ENCODE measurements around the gene TXNRD2.
"Not testable (repeated sequence)": the region's sequence is repeated elsewhere in the genome, so short reads cannot be mapped to it uniquely, and the experiment has no call there.

The TXNRD2 gene

DNA sequence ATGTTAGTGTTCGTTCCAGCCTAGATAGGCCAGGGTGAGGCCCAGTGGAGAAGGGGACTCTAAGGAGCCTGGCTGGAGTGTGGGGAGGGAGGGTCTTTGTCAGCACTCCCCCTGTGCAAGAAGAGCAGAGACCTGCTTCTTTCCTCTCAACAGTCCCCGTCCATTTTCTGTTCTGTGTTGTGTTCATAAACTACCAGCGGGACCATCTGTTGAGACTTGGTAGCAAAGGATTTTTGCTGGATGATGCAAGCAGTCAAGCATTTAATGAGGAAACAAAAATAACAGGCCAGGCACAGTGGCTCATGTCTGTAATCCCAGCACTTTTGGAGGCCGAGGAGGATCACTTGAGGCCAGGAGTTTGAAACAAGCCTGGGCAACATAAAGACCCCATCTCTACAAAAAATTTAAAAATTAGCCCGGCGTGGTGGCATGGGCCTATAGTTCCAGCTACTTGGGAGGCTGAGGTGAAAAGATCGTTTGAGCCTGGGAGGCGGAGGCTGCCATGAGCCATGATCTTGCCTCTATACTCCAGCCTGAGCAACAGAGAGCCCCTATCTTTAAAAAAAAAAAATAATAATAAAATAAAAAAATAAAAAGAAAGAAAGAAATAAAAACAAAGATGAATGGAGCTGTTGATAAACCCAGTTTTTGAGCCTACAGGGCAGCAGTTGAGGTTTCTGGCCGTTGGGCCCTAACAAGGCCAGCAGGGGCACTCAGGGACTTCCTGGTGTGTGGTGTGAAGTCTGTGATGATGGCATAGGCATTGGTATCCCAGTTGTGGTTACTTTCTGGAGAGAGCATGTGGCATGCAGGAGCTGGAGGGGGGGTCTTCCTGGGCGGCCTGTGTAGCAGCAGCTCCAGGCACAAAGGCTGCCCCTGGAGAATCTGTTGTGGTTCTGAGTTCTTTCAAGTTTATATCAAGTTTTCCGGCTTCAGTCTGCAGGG lies 1.7 kb upstream of the TXNRD2 start:
- peak; percentile 63 to 83 for DNase-seq

DNA sequence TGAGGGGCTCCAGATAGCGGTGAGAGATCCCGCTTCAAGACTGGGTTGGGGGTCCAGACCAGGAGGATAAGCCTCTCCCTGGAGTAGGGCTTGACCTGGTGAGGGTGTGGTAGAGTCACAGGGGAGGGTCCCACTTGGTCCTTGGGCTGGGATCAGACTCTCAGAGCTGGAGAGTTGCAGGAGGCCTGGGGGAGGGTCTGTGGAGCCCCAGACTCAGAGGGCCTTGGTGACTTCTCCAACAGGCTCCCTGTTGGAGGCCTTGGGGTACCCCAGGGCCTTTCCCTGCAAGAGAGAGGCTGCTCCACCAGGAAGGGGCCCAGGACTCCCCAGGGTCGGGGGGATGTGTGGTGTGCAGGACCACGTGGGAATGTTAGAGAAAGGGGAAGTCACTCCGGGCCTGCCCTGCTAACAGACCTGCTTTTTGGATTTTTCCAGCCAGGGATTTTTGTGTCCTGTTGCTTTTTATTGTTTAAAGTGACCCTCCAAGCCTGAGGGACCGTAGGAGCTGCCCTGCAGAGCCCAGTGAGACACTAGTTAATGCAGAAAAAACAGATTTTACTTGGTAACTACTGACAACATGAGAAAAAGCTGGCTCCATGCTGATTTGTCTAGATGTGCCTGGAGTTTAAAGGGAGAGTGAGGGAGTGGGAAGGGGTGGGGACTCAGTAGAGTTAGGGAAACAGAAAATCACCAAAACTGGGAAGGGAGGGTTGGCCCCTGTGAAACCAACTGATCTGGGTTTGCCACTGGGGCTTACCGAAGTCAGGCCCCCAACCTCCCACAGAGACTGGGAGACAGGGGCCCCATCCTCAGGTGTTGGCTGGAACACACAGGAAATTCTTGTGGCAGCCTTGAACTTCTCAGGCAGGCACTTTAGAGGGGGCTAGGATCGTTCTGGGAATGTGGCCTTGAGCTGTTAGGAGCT lies 801 bp upstream of the TXNRD2 start:
- DNase-seq: no peak

DNA sequence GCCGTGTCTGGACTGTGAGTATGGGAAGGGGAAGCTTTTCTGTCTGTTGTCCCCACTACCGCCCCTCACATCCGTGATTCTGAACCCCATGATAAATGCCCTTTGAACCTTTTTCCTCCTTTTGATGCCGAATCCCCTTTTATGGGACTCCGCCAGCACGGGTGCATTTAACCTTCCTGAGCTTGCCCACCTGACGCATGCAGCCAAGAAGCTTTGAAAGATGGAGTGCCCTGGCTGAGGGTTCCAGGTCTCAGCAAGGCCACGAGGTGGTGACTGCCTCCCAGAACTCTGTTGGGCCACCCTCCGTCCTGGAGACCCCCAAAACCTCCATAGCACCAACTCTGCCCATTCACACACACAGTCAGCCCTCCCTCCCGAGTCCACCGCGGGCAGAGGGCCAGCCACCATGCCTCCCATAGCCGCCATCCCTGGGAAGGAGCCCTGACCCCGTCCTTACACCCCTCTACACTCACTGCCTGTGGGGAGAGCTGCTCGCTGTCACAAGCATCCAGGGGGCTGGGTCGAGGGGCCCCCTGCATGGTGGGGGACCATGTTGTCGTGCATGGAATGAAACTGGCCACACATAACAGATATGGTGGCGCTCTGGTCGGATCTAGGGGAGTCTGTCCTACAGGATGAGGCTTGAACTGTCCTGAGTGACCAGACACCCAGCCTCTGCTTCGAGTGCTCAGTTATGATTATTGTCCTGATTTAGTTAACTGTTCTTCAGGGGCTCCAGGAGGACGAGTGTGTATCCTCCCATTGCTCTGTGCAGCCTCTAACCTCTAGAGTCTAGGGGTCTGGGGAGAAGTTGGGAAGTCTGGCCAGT lies 868 bp downstream of the TXNRD2 start:
- DNase-seq: no peak

DNA sequence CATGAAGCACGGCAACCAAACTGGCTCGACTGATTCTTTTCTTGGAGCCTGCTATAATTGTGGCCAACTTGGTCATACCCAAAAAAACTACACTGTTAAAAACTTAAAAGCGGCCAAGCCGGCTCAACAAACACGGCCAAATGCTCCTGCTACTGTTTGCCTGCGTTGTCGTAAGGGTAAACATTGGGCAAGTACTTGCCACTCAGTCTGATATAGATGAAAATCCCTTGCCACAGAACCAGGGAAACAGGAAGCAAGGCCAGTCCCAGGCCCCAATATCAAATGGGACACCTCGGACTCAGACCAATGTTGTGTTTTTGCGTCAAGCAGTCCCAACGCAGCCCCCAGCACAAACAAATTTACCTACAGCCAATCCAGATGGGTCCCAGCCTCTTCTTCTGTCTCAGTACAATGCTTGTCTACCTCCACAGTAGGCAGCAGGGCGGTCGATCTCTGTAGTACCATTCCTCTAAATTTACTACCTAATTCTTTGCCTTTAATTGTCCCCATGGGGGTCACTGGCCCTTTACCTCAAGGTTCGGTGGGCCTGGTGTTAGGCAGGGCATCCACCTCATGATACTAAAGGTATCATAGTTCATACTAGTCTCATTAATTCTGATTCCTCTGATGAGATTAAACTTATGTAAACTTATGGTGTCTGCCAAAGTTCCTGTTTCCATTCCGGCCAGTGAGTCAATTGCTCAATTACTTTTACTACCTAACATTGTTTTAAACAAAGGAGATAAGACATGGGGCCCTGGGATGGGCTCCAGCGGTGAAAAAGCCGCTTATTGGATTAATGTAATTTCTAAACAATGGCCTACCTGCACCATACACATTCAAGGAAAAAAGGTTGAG lies 3.8 kb downstream of the TXNRD2 start:
- DNase-seq: no peak

DNA sequence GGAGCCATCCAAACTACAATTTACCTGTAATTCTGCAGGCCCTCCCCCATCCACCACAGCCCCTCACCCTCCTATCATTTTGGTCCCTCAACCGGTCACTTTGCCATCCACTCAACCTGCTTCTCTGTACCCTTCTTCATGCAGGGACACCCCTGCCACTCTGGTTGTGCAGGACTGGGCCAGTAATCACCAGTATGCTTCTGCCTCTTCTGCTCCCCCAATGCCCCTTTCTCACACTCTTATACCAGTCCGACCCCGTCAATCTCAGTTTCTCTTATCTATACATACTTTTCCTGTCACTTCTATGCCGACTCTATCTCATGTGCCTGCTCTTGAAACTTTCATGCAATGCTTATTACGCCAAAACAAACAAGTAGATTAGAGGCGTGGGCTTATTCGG lies 5.1 kb downstream of the TXNRD2 start:
- DNase-seq: no peak

DNA sequence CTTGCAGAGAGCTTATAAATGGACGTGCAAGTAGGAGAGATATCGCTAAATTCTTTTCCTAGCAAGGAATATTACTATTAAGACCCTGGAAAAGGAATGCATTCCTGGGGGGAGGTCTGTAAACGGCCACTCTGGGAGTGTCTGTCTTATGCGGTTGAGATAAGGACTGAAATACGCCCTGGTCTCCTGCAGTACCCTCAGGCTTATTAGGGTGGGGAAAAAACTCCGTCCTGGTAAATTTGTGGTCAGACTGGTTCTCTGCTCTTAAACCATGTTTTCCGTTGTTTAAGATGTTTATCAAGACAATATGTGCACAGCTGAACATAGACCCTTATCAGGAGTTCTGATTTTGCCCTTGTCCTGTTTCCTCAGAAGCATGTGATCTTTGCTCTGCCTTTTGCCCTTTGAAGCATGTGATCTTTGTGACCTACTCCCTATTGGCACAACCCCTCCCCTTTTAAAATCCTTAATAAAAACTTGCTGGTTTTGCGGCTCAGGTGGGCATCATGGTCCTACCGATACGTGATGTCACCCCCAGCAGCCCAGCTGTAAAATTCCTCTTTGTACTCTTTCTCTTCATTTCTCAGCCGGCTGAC lies 6.4 kb downstream of the TXNRD2 start:
- DNase-seq: not testable (repeated sequence)

DNA sequence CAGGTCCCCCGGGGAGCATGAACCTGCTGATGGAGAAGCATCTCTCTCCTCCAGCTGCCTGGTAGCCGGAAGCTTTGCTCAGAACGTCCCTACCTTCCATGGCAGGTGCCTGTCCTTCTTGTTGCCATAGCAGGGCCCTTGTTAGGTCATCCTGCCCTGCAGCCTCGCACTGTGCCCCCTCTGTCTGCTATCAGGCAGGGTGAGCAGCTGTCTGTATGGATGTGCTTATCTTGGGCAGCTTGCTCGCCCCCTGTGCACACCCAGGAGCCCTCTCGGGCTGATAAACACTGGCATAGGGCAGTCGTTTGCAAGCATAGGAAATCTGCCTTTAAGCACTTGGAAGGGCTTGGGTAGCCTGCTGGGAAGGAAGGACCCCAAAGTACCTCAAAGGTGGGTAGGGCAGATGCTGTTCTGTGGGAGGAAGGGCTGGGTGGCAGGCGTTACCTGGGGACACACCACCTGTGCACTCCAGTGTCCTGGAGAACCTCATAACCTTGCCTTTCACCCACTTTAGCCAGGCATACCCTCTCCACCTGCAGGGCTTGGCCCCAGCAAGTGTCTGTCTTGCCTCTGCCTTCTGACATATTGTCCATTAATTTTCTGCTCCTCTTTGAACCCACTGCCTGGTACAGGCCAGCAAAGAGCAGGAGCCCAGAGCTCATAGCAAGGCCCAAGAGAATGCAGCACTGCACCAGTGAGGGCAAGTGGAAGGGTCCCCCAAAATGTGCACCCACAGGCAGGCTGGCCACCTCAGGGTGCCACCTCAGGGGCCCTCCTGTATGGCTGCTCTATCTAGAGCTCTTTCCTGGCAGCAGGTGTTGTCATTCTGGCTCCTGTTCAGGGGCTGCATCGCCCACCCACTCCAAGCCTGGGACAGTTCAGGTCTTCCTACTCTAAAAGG lies 8.0 kb downstream of the TXNRD2 start:
- no peak for DNase-seq

DNA sequence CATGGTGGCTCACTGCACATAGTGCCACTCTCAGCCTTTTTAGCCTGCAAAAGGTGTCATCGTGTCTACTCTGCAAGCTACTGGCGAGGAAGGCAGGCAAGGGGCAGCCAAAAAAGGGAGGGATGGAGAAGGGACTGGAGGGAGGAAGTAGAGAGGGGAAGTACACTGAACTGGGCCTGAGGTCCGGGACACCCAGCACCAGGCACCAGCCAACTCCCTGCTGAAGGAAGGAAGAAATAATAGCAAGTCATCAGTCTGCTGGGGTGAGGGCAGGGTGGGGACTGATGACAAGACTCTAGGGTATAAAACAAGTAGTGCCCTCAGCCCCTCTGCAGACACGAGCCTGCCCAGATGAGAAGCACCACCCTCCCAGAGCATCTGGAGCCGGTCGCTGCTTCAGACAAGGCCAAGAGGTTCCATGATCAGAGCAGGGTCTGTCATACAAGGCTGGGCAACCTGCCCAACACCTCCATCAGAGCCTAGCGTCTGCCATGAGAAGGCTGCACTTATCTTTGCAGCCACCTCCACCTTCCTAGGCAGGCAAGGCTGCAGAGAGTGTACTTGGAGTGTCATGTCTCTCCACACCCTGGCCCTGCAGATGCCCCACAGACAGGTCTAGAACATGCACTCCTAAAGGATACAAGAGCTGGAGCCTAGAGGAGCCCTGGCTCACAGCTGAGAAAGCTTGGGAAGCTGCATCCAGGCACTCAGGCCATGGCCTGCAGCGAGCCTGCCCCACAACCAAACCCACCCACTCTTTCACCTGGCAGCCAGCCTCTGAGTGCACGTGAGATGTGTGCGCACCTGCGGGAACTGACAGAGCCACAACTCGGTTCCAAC lies 9.0 kb downstream of the TXNRD2 start:
- no peak for DNase-seq

DNA sequence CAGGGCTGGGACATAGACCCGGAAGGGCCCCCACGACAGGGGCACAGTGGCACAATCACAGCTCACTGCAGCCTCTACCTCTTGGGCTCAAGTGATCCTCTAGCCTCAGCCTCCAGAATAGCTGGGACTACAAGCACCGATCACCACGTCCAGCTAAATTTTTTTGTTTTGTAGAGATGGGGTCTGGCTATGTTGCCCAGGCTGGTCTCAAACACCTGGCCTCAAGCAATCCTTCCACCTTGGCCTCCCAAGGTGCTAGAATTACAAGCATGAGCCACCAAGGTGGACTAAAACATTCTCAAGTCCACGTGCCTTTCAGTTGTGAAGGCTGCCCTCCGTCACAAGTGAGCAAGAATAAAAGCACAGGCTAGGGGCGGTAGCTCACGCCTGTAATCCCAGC lies 10.1 kb downstream of the TXNRD2 start:
- DNase-seq: no peak

DNA sequence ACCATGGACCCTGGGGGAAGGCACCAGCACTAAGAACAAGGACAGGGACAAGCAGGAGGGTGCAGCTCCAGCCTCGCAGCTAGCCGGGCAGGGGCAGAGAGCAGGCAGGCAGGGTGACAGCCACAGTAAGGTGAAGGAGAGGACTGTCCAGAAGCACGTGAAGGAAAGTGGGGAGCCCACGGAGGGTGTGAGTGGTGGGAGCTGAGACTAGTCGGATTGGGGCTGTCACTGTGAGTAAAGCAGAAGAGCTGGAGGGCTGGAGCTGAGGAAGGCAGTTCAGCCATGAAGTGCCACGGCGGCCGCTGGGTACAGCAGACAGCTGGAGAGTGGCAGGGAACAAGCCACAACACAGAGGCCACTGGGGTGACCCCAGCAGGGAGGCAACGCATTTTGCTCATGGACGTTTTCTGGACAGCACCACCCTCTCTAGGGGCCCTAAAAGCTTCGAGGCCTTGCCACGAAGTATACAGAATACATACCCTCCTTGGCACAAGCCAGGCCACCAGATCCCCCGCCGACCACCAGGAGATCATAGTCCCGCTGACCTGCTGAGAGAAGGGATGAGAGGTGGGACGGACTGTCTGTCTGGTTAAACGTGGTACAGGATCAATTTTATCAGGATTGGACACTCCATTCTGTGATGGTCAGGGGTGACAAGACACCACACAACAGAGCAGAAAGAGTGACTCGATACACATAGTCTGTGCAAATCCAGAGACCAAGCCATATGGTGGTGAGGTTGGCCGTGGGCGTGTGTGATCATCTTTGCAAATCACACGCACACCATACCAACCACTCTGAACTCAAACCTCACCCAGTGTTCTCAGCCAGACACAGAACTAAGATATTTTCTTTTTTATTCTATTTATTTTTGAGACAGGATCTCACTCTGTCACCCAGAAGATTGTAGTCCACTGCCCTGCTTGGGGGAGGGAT lies 10.8 kb downstream of the TXNRD2 start:
- no peak for DNase-seq

DNA sequence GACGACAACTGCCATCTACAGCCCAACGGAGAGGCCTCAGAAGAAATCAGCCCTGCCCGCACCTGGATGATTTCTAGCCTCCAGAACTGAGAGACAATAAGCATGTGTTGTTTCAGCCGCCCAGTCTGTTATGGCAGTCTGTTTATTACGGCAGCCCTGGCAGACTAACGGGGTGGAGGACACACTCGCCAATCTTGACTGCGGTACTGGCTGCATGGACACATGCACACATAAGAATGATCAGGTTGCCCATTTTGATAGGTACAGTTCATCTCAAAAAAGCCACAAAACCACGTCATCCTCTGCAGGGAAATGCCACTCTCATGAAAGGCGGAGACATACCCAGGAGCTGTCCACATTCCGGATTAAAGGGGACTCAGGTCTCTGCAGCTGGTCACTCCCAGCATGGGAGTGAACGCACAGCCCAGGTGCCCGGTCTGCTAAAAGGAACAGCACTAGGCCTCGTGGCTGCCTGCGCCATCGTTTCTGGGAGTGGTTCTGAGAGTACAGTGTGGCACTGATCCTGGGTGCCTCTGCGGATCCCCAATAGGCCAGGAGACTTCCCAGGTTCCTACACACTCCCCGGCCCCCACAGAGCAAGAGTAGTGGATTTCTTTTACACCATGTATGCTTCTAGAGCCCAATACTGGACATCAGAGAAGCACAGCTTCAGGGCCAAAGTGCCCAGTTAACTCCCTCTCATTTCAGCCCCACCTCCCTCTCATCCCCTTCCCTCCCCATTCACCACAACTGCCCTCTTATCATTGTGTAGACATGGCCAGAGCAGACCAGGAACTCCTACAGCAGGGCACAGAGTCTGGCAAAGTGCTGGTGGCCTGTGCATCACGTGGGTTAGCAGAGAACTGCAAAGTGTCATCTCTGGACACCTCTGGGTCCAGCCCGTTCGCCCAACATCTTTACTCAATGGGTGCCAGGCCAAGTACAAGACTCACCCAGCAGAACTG lies 11.8 kb downstream of the TXNRD2 start:
- peak; percentile 70 to 80 for DNase-seq

DNA sequence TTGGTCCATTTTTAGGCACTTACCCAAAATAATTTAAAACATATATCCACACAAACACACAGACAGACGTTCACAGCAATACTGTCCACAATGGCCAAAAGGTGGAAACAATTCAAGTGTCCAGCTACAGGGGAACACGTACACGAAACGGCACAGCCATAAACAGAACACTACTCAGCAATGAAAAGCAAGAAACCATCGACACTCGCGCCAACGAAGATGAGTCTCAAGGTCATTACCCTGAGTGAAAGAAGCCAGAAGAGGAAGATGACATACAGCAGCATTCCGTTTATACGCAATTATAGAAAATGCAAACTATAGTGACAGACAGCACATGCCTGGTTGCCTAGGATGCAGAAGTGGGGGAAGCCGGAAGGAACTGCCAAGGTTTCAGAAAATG lies 13.4 kb downstream of the TXNRD2 start:
- DNase-seq: no peak

DNA sequence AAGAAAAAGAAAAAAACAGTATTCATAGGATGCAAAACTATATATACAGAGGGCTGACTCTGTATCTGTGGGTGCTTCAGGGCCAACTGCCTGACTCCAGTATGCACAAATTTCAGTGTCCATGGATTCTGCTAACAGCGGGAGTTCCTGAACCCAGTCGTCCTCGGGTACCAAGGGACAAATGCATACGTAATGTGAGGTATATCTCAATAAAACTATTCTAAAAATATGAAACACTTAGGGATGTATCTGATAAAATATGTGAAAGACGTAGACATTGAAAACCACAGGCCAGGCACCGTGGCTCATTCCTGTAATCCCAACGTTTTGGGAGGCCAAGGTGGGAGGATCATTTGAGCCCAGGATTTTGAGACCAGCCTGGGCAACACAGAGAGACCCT lies 13.9 kb downstream of the TXNRD2 start:
- no peak for DNase-seq

DNA sequence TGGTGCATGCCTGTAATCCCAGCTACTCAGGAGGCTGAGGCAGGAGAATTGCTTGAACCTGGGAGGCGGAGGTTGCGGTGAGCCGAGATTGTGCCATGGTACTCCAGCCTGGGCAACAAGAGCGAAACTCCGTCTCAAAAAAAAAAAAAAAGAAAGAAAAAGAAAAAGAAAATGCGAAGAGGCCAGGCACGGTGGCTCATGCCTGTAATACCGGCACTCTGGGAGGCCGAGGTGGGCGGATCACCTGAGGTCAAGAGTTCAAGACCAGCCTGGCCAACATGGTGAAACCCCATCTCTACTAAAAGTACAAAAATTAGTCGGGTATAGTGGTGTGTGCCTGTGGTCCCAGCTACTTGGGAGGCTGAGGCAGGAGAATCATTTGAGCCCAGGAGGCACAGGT lies 15.6 kb downstream of the TXNRD2 start:
- DNase-seq: not testable (repeated sequence)

DNA sequence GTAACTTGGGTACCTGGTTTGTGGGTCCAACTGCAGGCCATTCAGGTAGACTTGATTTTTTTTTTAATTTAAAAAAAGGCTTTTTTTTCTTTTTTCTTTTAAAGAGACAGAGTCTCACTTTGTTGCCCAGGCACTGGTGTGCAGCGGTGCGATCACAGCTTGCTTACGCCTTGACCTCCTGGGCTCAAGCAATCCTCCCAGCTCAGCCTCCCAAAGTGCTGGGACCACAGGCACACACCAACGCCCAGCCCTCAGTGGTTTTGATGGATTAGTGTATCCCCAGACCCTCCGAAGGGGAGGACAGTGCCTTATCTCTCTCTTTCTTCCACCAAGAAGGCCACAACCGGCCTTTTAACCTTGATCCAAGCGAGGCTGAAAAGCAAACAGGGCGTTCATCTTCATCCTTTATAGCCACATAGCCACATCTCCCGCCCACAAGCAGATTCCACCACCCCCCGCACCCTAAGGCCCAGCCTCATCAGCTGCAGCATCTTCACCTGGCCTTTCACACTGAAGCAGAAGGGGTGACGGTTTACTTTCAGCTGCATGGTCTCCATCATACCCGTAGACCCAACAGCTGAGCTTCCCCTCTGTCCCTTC lies 17.6 kb downstream of the TXNRD2 start:
- no peak for DNase-seq

DNA sequence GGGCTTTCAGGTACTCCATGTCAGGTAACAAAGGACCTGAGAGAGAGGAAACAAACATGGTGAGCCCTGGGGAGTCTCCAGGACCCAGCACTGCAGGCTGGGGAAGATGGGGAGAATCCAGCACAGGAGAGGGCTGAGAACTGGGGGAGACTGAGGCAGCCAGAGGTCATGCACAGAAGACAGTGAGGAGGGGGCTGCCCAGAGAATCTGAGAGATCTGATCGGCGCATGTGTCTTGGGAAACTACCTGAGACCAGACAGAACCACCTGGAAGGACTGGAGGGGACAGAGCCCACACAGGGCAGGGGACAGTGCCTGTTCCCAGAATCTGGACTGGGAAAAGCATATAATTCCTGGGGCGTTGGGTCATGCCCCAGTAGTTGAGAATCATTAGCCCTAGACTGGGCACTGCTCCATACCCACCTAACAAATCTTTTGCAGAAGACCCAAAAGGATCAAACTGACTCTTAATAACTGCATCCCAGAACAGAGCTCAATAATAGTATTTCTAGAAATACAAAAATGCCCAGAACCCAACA lies 20.0 kb downstream of the TXNRD2 start:
- no peak for DNase-seq
